ENCODE results near the gene SLC39A11. TPM values are rescaled to one million over a fixed set of nuclear protein-coding genes. Genes with fewer than 3 reads are reported as not detected.
"Not testable (repeated sequence)": the region's sequence is repeated elsewhere in the genome, so short reads cannot be mapped to it uniquely, and the experiment has no call there.

The SLC39A11 gene
- polyA plus RNA-seq, 5 donors = 13.8 to 20.5 (median 15.6) TPM

GRCh38 chr17:73111386-73111785 lies 18.9 kb upstream of the SLC39A11 start:
- DNase-seq = no peak

GRCh38 chr17:73107191-73107590 lies 14.7 kb upstream of the SLC39A11 start:
- no peak for DNase-seq

GRCh38 chr17:73105431-73105830 lies 12.9 kb upstream of the SLC39A11 start:
- no peak for DNase-seq

GRCh38 chr17:73104450-73104849 lies 12.0 kb upstream of the SLC39A11 start:
- no peak for DNase-seq

GRCh38 chr17:73103641-73104335 lies 11.3 kb upstream of the SLC39A11 start:
- no peak for DNase-seq

GRCh38 chr17:73101031-73101430 lies 8.5 kb upstream of the SLC39A11 start:
- DNase-seq = no peak

- DNase-seq = no peak
Observed at GRCh38 chr17:73100363-73100762, 7.9 kb upstream of the SLC39A11 start.

GRCh38 chr17:73099511-73099910 lies 7.0 kb upstream of the SLC39A11 start:
- no peak for DNase-seq

- DNase-seq = no peak
Observed at GRCh38 chr17:73098919-73099318, 6.4 kb upstream of the SLC39A11 start.

- not testable (repeated sequence) for DNase-seq
Observed at GRCh38 chr17:73097973-73098765, 5.7 kb upstream of the SLC39A11 start.

- no peak for DNase-seq
Observed at GRCh38 chr17:73096866-73097265, 4.4 kb upstream of the SLC39A11 start.

- no peak for DNase-seq
Observed at GRCh38 chr17:73096211-73096610, 3.7 kb upstream of the SLC39A11 start.

GRCh38 chr17:73093286-73093685 lies 798 bp upstream of the SLC39A11 start:
- DNase-seq = no peak

GRCh38 chr17:73091770-73092522 lies 542 bp downstream of the SLC39A11 start:
- no peak for DNase-seq

GRCh38 chr17:73091410-73091769 lies 1.1 kb downstream of the SLC39A11 start:
- no peak for DNase-seq

GRCh38 chr17:73090396-73091202 lies 1.9 kb downstream of the SLC39A11 start:
- DNase-seq = no peak

- DNase-seq = no peak
Observed at GRCh38 chr17:73089322-73090317, 2.9 kb downstream of the SLC39A11 start.

GRCh38 chr17:73088561-73088960 lies 3.9 kb downstream of the SLC39A11 start:
- no peak for DNase-seq

- DNase-seq = no peak
Observed at GRCh38 chr17:73083432-73083831, 9.1 kb downstream of the SLC39A11 start.

- peak in 1 of 2 donors; percentile 45 for DNase-seq
Observed at GRCh38 chr17:73074566-73074965, 17.9 kb downstream of the SLC39A11 start.

All from right lung (tissue), 5 donors.